Kidney (tissue), 14 donors: ENCODE data around the gene INF2. TPM values are rescaled to one million over a fixed set of nuclear protein-coding genes. Genes with fewer than 3 reads are reported as not detected.

Experiments
- DNase-seq, 5 donors: peaks; one replicate each; pipeline ENCODE4 v3.0.0-alpha.2; 2013 to 2020
- FAIRE-seq: peaks from 2 replicates; lab custom pipeline; 2012; peaks lifted over from hg19 to GRCh38; lab: Jason Lieb, UNC
- H3K27ac ChIP-seq, 2 donors: one replicate each; pipeline ENCODE4 v1.7.0; 2013; ENCODE audit warnings: low read depth in 2 of 2, low read length in 2 of 2, inconsistent platforms in 1 of 2
- H3K27me3 ChIP-seq: one replicate; pipeline ENCODE4 v1.7.1; 2013; ENCODE audit warnings: low read length, inconsistent platforms; ENCODE audit not compliant: control insufficient read depth, insufficient read depth
- H3K36me3 ChIP-seq, 3 donors: one replicate each; pipeline versions ENCODE4 v1.7.0 to v1.7.1; 2013; ENCODE audit warnings: low read length in 3 of 3, control low read depth in 1 of 3, inconsistent platforms in 1 of 3; ENCODE audit not compliant: insufficient read depth in 3 of 3, control insufficient read depth in 2 of 3
- H3K4me1 ChIP-seq, 3 donors: one replicate each; pipeline versions ENCODE4 v1.7.0 to v1.7.1; 2013; ENCODE audit warnings: low read length in 3 of 3, inconsistent platforms in 1 of 3, low read depth in 1 of 3; ENCODE audit not compliant: control insufficient read depth in 2 of 3, insufficient read depth in 2 of 3
- H3K4me3 ChIP-seq, 3 donors: one replicate each; pipeline versions ENCODE4 v1.7.0 to v1.8.1; 2013; ENCODE audit warnings: low read length in 3 of 3, control low read depth in 1 of 3, inconsistent platforms in 1 of 3
- H3K9ac ChIP-seq, 3 donors: one replicate each; pipeline versions ENCODE4 v1.7.0 to v1.7.1; 2013; ENCODE audit warnings: low read length in 3 of 3, control low read depth in 1 of 3, inconsistent platforms in 1 of 3
- H3K9me3 ChIP-seq, 3 donors: one replicate each; pipeline versions ENCODE4 v1.7.0 to v1.7.1; 2013; ENCODE audit warnings: low read length in 3 of 3, control low read depth in 1 of 3, inconsistent platforms in 1 of 3; ENCODE audit not compliant: control insufficient read depth in 2 of 3, insufficient read depth in 1 of 3
- intact Hi-C: fragments of 100-400 bp; cut with DNase I; formaldehyde crosslinking; loops from one replicate; pipeline ENCODE4 v1.11.1; 2022
- polyA plus RNA-seq: library from polyadenylated mRNA; stranded (reverse); fragments of 350-450 nt; fragmentation: Illumina TruSeq; extraction: RNeasy Lipid Tissue Mini Kit (QIAGEN cat#74804); gene quantifications from one replicate; pipeline ENCODE4 v1.2.3, GENCODE V29; 2014; ENCODE audit warnings: low read depth, low replicate concordance; ENCODE audit not compliant: insufficient read depth
- total RNA-seq: library from RNA; stranded (reverse); fragmentation: NEBNext Ultra II Directional; extraction: Animal tissue kit (Norgen Biotek cat#: 25700); gene quantifications from one replicate; pipeline ENCODE4 v1.2.1, GENCODE V29; 2021
- TF ChIP-seq, protein P1 (sequence below): IDR thresholded peaks from 3 replicates; pipeline ENCODE4 v1.5.1; 2012; ENCODE audit warnings: mild to moderate bottlenecking, moderate library complexity, borderline replicate concordance; ENCODE audit not compliant: insufficient read depth; ENCODE audit errors: extremely low read depth
- donor health status: control.
- donor health status: control.
- donor health status: control.
- donor health status: control.
- donor health status: control.
- donor health status: DM: yes; HTN: yes; CAD: no.
- donor health status: Normal renal cell carcinoma (clear cell type).

The INF2 gene
- total and polyA plus RNA-seq, 2 donors from 2014 or later = 58.5 to 82.7 TPM

- Histone ChIP-seq H3K9ac (no peak overlapping the region), H3K27ac (no peak overlapping the region), H3K4me1 (peaks cover 0 to 14% (median 10%) of the 10 kb centered on the region in 3 donors), H3K4me3 (no peak overlapping the region), H3K9me3 (no peaks in the 10 kb centered on the region), H3K27me3 (no peaks in the 10 kb centered on the region), H3K36me3 (peaks cover 2 to 26% (median 21%) of the 10 kb centered on the region in 3 donors)
- TF ChIP-seq, protein P1, sequence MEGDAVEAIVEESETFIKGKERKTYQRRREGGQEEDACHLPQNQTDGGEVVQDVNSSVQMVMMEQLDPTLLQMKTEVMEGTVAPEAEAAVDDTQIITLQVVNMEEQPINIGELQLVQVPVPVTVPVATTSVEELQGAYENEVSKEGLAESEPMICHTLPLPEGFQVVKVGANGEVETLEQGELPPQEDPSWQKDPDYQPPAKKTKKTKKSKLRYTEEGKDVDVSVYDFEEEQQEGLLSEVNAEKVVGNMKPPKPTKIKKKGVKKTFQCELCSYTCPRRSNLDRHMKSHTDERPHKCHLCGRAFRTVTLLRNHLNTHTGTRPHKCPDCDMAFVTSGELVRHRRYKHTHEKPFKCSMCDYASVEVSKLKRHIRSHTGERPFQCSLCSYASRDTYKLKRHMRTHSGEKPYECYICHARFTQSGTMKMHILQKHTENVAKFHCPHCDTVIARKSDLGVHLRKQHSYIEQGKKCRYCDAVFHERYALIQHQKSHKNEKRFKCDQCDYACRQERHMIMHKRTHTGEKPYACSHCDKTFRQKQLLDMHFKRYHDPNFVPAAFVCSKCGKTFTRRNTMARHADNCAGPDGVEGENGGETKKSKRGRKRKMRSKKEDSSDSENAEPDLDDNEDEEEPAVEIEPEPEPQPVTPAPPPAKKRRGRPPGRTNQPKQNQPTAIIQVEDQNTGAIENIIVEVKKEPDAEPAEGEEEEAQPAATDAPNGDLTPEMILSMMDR = no peak
- intact Hi-C loops = no loop called here
- DNase-seq = peak in 1 of 5 donors; percentile 54
- FAIRE-seq = no peak
Measured at GRCh38 chr14:104757681-104758392, 68.4 kb downstream of the INF2 start.

DNA sequence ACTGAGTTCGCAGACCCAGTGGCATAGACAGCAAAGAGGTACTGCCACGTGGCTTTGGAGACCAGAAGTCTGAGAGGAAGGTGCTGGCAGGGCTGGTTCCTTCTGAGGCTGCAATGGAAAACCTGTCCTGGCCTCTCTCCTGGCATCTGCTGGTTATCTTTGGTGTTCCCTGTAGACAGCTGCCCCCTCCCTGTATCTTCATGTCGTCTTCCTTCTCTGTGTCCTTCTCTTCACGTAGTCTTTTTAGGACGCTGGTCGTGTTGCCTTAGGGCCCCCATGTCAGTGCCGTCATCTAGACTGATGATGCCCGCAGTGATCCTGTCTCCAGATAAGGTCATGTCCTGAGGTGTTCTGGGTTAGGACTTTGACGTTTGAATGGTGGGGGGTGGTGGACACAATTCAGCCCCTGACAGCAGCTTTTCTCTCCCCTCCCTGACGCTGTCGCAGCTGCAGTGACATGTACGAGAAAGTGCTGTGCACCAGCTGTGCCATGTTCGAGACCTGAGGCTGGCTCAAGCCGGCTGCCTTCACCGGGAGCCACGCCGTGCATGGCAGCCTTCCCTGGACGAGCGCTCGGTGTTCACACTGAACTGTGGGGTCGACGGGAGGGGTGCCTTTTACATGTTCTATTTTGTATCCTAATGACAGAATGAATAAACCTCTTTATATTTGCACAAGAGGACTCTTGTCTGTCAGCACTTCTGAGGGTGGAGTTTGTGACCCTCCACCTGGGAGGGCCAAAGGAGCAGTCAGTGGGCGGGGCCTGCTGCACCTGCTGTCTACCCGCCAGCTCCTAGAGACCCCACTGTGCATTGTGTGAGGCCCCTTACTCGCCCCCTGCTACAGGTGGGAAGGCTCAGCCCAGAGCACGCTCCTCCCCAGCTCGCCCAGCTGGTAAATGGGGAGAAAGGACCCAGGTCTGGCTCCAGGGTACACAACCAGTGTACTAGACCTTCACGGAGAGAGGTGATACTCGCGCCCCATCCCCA is 69.9 kb downstream of the INF2 start:
- FAIRE-seq (no peak), DNase-seq (peak in 1 of 5 donors; percentile 58)
- H3K4me1 ChIP-seq = peaks cover 0 to 8% (median 6%) of the 10 kb centered on the region in 3 donors
- intact Hi-C loops = no loop called here
- no peaks in the 10 kb centered on the region for H3K27me3 ChIP-seq
- H3K9ac ChIP-seq = no peak overlapping the region
- TF ChIP-seq, protein P1 = no peak
- H3K27ac ChIP-seq = no peak overlapping the region
- peaks cover 2 to 26% (median 21%) of the 10 kb centered on the region in 3 donors for H3K36me3 ChIP-seq
- H3K4me3 ChIP-seq = no peak overlapping the region
- H3K9me3 ChIP-seq = no peaks in the 10 kb centered on the region

DNA sequence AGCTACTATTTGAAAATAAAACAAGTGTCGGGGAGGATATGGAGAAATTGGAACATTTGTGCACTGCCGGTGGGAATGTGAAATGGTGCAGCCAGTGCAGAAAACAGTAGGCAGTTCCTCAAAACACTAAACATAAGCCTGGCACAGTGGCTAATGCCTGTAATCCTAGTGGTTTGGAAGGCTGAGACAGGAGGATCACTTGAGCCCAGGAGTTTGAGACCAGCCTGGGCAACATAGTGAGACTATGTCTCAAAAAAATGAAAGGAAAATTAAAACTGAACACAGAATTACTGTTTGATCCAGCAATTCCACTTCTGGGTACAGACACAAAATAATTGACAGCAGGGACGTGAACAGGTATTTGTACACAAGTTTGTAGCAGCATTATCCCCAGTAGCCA is 76.1 kb downstream of the INF2 start:
- no peak for FAIRE-seq

More for the DNA sequence above, 76.1 kb downstream of the INF2 start:
- H3K9me3 ChIP-seq = peaks cover 0 to 3% (median 0%) of the 10 kb centered on the region in 3 donors
- intact Hi-C loops = no loop called here
- TF ChIP-seq, protein P1 = no peak
- no peak for DNase-seq
- no peaks in the 10 kb centered on the region for H3K27me3 ChIP-seq
- no peak overlapping the region for H3K4me3 ChIP-seq
- H3K27ac ChIP-seq = no peak overlapping the region
- peaks cover 0 to 5% (median 0%) of the 10 kb centered on the region in 3 donors for H3K36me3 ChIP-seq
- peaks cover 0 to 7% (median 0%) of the 10 kb centered on the region in 3 donors for H3K4me1 ChIP-seq
- no peak overlapping the region for H3K9ac ChIP-seq
